Mucosa of gallbladder (tissue), 1 donor: Measurements from ENCODE around the gene CLCN1. TPM values are rescaled to one million over a fixed set of nuclear protein-coding genes. Genes with fewer than 3 reads are reported as not detected.
A peak's percentile ranks its signal among the peaks of the same experiment; 100 is the strongest.
"Not testable (repeated sequence)": the region's sequence is repeated elsewhere in the genome, so short reads cannot be mapped to it uniquely, and the experiment has no call there.

Experiments
- DNase-seq: peaks from one replicate; pipeline ENCODE4 v3.0.0-alpha.2; 2020; ENCODE audit warnings: low spot score
- total RNA-seq: library from RNA; stranded (reverse); gene quantifications from one replicate; pipeline ENCODE4 v1.2.1, GENCODE V29; 2021
- donor health status: DM: no; HTN: no; CAD: no.

CLCN1 gene
- total RNA-seq, 1 donor from 2014 or later: 1.2 TPM

DNA sequence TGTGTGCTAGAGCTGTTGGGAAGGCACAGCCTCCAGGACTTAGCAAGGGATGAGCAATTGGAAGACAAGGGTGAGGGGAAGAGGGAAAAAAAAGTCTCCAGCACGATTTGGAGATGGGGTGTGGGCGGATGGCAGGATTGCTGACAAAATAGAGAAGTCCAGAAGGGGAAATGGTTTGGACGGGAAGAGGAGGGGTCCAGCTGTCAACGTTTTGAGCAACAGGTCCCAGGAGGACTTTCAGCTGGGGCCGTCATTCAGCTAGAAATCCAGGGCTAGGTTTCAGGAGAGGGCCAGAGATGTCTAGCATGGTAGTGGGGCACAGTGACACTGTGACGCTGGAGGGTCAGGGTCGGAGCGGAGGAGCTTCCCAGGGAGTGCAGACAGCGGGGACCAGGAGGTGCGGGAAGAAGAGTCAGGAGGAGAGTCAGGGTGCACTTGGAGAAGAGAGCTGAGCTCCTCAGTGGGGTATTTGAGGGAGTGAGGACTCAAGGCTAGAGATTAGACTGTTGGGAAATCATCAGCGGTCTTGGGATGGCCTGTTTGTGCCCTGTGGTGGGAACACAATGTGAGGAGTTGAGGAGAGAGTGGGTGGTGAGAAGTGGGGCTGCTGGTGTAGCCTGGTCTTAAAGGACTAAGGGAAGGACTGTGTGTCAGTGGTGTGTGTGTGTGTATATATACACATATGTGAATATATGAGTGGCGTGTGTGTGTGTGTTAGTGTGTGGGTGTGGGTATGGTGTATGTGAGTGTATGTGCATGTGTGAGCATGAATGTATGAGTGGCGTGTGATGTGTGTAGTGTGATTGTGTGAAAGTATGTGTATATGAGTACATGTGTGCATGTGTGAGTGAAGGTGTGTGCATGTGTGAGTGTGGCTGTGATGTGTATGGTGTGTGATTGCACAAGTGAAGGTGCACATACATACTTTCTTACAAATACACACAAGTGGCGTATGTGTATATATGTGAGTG is 69.0 kb downstream of the CLCN1 start:
- no peak for DNase-seq

DNA sequence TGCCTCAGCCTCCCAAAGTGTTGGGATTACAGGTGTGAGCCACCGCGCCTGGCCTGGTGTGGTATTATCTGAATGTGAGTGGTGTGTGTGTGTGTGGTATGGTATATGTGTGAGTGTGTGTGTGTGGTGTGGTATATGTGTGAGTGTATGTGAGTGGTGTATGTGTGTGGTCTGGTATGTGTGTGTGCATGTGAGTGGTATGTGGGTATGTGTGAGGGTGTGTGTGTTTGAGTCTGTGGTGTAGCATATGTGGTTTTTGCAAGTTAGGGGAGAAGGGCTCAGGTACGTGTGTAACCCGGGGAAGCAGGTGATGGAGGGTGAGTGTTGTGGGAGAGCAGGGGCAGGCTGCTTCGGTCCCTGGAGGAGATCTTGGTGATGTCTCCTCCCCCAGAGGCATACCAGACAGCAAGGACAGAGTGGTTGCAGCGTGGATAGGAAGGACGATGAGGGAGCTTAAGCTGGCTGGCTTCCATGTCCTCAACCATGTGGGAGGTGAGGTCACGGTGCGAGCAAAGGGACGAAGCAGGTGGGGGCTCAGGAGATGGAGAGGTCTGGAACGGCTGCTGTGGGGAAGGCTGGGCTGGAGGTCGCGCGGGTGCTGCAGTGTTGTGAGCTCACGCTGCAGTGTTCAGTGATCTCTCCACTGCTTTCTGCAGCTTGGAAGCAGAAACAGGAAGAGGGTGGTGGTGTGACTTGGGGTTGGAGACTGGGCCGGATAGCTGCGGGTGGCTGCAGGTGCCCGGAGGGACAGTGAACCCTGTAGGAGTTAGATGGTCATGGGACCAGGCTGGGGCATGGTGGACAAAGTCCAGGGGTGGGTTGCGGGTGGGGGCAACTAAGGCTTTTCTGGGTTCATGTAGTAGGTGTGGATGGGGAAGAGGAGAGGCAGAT is 70.2 kb downstream of the CLCN1 start:
- peak; percentile 62 for DNase-seq

DNA sequence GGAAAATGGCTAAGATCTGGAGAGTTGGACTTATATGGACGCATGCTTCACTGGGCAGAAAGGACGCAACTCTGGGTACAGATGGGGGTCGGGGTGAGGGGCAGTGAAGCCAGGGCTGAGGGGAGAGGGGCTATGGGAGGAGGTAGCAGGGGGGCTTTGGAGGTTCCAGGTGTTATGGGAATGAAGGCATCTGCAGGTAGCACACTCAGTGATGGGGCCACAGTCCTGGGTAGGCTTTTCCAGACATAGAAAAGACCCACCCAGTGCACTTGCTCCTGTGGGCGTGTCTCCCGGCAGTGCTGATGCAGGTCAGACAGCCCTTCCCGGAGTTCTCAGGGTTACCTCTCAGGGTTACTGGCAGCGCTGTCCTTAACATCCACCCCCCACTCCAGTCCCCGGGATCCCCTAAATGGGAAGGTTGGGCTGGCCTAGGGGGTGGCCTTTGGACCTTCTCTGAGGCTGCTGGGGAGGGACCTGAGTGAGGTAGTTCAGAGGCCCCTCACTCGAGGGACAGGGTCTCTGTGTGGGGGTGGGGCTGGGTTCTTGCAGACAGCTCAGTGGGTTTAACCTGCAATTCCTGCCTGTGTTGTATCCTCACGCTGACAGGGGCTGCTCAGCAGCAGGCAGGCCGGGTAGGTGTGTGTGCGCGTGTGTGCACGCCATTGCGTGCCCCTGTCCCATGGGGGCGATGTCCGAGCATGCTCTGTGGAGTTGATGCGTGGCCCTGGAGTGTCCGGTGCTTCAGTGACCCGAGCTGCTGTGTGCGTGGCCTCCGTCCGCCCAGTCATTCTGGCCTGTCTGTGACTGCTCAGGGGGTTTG is 71.5 kb downstream of the CLCN1 start:
- DNase-seq: no peak

DNA sequence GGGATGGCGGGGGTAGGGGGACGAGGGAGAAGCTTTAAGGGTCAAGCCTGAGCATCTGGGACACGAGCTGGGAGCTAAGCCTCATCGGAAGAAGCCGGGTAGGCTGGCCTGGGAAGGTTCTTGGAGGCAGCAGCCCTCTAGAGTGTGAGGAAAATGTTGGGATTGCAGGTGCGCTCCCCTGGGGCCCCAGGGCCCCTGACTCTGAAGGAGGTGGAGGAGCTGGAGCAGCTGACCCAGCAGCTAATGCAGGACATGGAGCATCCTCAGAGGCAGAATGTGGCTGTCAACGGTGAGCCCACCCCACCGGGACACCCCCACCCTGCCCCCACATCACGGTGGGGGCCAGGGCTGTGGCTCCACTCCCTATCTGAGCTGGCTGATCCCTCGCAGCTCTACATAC is 72.1 kb downstream of the CLCN1 start:
- DNase-seq: no peak

DNA sequence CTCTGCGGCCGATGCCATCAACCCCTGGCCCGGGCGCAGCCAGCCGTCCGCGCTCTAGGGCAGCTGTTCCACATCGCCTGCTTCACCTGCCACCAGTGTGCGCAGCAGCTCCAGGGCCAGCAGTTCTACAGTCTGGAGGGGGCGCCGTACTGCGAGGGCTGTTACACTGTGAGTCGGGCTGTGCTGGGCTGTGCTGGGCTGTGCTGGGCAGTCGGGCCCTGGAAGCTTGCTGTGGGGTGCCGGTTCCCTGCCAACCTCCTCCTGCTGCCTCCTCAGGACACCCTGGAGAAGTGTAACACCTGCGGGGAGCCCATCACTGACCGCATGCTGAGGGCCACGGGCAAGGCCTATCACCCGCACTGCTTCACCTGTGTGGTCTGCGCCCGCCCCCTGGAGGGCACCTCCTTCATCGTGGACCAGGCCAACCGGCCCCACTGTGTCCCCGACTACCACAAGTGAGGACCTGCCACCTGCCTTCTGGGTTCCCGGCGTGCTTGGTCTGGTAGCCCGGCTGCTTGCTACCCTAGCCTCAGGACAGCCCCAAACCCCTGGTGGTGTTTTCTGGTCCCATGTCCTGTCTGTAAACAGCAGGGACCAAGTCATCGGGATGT is 72.7 kb downstream of the CLCN1 start:
- no peak for DNase-seq

DNA sequence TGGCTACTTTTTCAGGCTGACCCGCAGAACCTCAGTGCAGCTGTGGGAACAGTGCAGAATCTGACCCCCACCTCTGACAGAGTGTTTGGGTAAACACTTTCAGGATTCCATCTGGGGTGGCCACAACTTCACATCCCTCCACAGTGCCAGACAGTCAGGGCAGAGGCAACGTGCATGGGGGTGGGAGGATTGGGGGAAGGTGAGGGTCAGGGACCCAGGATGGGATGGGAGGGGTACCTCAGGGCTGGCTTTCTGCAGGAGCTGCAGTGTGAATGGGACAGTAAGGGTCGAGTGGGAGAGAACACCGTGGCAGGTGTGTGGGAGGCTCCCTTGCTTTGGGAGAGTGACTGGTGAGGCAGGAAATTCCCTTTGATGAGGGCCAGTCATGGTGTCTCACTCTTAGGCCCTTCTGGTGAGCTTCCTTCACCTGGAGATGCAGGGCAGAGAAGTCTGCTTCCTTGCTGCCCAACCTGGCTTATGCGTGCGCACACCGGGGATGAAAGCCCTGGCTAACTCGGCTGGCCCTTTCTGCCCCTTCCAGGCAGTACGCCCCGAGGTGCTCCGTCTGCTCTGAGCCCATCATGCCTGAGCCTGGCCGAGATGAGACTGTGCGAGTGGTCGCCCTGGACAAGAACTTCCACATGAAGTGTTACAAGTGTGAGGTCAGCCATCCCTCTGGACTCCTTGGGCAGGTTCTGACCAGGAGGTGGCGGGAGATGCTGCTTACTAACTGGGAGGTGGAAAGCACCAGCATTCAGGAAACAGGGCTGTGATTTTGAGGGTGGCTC is 73.6 kb downstream of the CLCN1 start:
- no peak for DNase-seq

DNA sequence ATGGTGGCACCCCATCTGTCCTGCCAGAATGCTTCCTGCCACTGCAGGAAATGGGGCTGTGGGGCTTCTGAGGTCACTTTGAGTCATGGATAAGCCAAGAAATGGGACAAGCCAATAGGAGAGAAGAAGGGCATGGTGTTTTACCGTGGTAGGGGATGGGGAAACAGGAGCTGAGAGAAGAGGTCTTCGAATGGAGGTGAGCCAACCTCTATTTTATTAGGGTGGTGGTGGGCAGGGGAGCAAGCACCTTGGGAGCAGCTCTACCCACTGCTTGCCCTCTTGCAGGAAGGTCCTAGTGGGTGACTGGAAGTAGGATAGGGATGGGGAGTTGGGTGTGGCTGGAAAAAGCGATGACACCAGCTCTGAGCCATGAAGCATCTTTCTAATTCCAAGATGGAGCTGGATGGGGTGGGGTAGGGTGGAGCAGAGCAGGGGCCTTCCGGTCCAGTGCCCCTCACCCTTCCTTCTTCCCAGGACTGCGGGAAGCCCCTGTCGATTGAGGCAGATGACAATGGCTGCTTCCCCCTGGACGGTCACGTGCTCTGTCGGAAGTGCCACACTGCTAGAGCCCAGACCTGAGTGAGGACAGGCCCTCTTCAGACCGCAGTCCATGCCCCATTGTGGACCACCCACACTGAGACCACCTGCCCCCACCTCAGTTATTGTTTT is 74.3 kb downstream of the CLCN1 start:
- DNase-seq: no peak

DNA sequence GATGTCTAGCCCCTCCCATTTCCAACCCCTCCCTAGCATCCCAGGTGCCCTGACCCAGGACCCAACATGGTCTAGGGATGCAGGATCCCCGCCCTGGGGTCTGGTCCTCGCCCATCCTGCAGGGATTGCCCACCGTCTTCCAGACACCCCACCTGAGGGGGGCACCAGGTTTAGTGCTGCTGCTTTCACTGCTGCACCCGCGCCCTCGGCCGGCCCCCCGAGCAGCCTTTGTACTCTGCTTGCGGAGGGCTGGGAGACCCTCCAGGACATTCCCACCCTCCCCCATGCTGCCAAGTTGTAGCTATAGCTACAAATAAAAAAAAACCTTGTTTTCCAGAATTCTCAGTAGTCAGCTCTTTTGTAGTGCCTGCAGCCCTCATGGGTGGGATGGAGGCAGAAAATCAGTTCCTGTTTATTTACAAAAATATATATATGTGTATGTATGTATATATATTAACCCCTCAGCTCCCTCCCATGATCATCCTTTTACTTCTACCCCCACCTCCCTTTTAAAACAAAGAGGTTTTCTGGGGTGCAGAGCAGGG is 74.9 kb downstream of the CLCN1 start:
- DNase-seq: no peak

DNA sequence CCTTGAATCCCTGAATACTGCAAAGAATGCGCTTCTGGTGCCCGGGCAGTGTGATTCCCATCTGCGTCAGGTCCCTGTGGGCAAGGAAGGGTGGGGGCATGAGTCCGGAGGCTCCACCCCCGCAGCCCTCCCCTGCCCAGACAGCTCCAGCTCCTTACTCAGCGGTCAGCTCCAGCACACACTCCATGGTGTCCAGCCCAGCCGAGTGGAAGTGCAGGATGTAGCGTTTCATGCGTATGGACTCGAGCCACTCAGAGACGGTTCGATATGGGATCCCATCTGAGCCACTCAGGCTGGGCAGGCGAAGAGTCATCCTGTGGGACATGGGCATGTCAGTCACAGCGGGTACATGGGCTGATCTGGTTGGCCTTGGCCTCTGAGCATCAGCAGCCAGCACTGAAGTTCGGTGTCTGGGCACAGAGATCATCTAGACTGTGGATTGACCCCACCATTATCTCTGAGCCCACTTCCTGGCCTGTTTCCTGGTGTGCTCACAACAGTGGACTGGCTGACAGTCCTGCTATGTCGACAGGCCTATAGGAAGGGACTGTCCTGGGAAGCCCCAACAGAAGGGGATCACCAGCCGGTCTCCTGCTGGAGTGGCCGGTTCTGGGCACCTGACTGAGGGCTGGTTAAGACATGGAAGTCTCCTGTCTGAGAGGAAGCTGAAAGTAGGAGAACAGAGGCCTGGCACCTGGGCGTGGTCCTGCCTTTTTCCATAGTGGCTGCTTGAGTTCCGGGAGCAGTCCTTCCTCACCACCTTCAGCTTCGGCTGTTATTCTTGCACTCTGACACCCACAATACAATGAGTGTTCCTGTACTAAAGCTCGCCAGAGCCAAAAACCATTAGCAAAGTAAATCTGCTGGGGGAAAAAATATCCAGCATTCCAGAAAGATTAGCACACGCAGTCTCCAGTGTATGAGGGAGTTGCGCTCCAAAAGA is 75.8 kb downstream of the CLCN1 start:
- DNase-seq: peak; percentile 63

DNA sequence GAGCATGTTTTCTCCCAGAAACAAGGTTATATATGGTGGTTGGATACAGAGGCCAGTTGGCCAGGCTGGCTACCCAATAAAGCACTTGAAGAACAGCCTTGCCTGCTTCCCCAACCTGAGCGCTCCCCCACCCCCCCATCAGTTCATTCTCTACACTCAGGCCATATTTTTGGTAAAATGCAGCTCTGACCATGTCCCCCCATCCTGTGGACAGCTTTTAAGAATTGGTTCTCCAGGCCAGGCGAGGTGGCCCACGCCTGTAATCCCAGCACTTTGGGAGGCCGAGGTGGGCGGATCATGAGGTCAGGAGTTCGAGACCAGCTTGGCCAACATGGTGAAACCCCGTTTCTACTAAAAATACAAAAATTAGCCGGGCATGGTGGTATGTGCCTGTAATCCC is 76.5 kb downstream of the CLCN1 start:
- not testable (repeated sequence) for DNase-seq

DNA sequence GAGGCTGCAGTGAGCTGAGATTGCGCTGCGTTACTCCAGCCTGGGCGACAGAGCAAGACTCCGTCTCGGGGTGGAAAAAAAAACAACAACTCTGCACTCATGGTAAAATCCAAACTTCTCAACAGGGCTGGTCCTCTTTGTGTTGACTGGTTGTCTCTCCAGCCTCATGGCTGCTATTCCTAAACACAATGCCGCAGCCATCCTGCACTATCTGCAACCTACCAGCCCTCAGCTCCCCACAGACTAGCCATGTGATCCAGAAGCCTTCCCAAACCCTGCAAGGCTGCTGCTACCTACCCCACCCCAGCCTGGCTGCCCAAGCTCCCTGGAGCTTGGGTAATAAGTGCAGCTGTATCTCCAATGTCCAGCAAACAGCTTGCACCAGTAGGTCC is 77.0 kb downstream of the CLCN1 start:
- no peak for DNase-seq

DNA sequence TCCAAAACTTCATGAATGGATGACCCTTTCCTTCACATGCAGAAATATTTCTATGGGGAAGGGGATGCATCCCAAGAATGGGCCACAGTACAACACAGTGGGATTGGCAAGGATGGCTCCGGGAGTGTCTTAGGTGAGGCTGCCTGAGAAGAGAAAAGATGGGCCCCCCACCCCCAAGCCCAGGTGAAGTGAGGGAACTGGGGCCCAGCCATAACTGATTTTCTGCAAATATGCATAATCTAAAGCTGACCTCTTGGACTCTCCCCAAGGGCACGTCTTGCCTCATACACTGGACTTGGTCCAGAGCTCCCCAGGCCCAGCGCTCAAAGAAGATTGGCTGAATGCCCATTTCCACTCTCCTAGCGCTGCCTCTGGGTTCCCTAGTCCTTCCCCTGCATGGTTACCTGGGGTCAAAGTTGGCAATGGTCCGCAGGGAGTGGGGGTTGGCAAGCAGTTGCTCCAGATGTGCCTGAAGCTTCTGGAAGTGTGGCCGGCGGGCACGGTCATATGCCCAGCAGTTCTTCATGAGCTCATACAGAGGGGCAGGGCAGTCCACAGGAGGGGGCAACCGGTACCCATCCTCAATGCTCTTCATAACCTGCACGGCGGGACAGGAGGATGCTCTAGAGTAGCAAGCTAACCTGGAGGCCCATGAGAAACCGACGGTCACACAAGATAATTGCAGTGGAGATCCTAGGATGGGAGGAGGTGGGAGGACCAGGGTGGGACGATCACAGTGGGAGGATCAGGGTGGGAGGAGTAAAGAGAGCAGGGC is 77.5 kb downstream of the CLCN1 start:
- DNase-seq: no peak

DNA sequence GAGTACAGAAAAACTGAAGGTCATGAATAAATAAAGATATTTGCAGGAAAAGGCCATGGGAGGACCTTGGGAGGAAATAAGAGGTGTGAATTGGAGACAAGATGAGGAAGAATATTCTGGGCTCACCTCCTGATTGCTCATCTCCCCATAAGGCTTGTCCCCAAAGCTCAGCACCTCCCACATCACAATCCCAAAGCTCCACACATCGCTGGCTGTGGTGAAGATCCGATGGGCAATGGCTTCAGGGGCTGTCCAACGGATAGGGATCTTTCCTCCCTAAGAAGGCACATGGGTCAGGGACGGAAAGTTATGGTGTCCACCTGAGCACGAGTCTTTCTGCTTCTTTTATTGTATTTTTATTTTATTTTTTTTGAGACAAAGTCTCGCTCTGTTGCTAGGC is 78.2 kb downstream of the CLCN1 start:
- DNase-seq: no peak

DNA sequence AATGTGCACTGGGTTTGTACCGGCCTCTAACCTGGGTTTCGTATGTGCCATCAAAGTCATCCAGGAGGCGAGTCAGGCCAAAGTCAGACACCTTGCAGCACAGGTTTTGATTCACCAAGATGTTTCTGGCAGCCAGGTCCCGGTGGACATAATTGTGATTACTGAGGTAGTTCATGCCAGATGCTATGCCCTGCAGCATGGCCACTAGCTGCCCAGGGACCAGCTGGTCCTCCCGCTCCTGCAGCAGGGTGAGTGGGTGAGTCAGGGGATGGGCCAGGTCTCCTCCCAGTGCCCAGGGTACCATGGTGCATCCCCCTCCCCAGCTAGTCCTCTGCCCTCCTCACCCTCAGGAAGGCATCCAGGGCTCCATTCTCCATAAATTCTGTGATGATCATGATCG is 78.9 kb downstream of the CLCN1 start:
- DNase-seq: no peak

DNA sequence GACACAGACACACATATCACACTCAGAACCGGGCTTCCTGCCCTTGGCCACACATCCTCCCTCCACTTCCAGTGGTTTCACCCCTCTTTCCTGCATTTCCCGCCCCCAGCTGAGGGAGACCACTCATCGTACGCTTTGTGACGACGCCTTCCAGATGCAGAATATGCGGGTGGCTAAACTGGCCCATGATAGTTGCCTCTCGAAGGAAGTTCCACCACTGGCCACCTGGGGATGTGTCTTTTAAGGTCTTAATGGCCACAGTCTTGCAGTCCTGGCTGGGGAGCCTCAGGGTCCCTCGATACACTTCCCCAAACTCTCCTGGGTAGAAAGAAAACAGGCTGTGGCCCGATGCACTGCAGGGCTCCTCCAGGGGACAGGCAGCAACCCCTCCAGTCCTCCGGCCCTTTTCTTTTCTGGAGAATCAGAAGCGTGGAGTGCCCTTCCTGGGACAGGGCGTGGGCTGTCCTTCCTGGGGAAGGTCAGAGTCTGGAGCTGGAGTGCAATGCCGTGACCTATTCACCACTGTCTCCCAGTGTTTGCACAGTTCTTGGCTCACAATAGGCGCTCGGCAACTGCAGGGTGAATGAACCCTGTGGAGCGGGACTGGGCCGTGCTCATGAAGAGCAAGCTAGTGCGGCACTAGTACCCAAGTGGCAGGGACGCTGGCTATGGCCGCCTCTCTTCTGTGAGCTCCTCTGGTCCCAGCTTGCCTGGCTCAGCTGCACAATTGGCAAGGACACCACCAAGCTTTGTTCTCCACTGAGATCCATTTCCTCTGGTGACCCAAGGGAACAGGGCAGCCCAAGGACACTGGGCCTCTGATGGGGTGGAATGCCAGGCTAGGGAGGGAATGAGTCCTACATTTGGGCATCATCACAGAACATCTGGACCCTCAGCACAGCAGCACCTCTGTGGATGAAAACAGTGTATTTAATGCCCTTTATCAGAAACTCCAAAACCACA is 79.6 kb downstream of the CLCN1 start:
- DNase-seq: peak; percentile 73

DNA sequence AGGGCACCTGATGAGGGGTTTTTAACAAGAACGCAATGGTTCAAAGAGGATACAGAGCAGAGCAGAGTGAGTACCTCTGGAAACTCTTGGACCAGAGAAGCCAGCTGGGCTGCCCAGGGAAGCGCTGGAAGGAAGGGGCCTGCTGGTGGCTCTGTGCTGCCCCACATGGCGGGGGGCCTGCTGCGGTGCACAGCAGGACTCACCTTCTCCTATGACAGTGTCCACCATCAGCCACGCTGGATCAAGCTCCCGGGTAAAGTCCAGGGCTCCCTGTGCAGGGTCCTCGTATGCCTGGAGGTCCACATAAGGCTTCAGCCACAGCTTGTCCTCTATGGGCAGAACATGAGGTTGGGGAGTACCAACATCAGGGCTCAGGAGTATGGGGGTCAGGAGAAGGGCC is 80.3 kb downstream of the CLCN1 start:
- no peak for DNase-seq
